T-cell (primary cell): Measurements from ENCODE around the gene RAB11FIP4. TPM values are rescaled to one million over a fixed set of nuclear protein-coding genes. Genes with fewer than 3 reads are reported as not detected.
A peak's percentile ranks its signal among the peaks of the same experiment; 100 is the strongest.

Experiments used
- ATAC-seq, 4 experiments: fragments of 200-7000 bp in 3 of 4; fragments of 150-1000 bp in 1 of 4; cut with Tn5 transposase; replicated peaks in 1 of 4; 1 replicate in 3 of 4; 2 replicates in 1 of 4; pipeline ENCODE4 v1.10.0; 2021; ENCODE audit warnings: moderate library complexity in 3 of 4, mild to moderate bottlenecking in 2 of 4, moderate number of reproducible peaks in 1 of 4
- CTCF ChIA-PET, 2 donors: fragments of 300-600 bp; sonication (Branson Sonifier 250); formaldehyde crosslinking; loops; one replicate each; lab custom pipeline; 2022; ENCODE audit warnings: antibody characterized with exemption in 2 of 2; lab: Charles Lee
- POLR2A ChIA-PET, 2 donors: fragments of 300-600 bp; sonication (Branson Sonifier 250); formaldehyde crosslinking; loops; one replicate each; lab custom pipeline; 2022; ENCODE audit warnings: antibody characterized with exemption in 2 of 2; lab: Charles Lee
- DNase-seq, 35 experiments: peaks; one replicate each; pipeline versions ENCODE4 v3.0.0 to v3.0.0-alpha.2; 2013 to 2023
- H3K27ac ChIP-seq: one replicate; pipeline ENCODE4 v1.5.1; 2013; ENCODE audit warnings: low read length
- H3K27me3 ChIP-seq, 2 experiments: replicated peaks in 1 of 2; 1 replicate in 1 of 2; 2 replicates in 1 of 2; pipeline versions ENCODE4 v1.6.1 to v1.7.0; 2013; ENCODE audit warnings: low read length in 1 of 2, mixed read lengths in 1 of 2; ENCODE audit not compliant: control insufficient read depth in 2 of 2, insufficient read depth in 2 of 2; ENCODE audit errors: extremely low read depth in 1 of 2
- H3K36me3 ChIP-seq, 2 donors: 1 replicate in 1 of 2; 2 replicates in 1 of 2; pipeline versions ENCODE4 v1.6.1 to v1.7.0; 2013; ENCODE audit warnings: low read length in 1 of 2; ENCODE audit not compliant: control insufficient read depth in 2 of 2, insufficient read depth in 1 of 2; ENCODE audit errors: extremely low read depth in 1 of 2
- H3K4me1 ChIP-seq, 2 experiments: 1 replicate in 1 of 2; 2 replicates in 1 of 2; pipeline versions ENCODE4 v1.6.1 to v1.7.0; 2013; ENCODE audit warnings: low read length in 2 of 2, mixed read lengths in 1 of 2; ENCODE audit not compliant: insufficient read depth in 2 of 2, control insufficient read depth in 1 of 2; ENCODE audit errors: extremely low read depth in 1 of 2
- H3K4me3 ChIP-seq, 2 donors: 1 replicate in 1 of 2; 2 replicates in 1 of 2; pipeline versions ENCODE4 v1.5.1 to v1.7.0; 2013; ENCODE audit warnings: mild to moderate bottlenecking in 2 of 2, low read length in 1 of 2, moderate library complexity in 1 of 2; ENCODE audit not compliant: control insufficient read depth in 1 of 2; ENCODE audit errors: extremely low read depth in 1 of 2
- H3K9me3 ChIP-seq: 2 replicates; pipeline ENCODE4 v1.7.0; 2013
- H3K27ac Mint-ChIP-seq, 2 donors: one replicate each; pipeline ENCODE4 v1.8.0; 2020 to 2021; ENCODE audit warnings: mild to moderate bottlenecking in 2 of 2, mixed read lengths in 2 of 2
- H3K27me3 Mint-ChIP-seq, 2 donors: one replicate each; pipeline ENCODE4 v1.8.0; 2021 to 2022; ENCODE audit warnings: mixed read lengths in 2 of 2
- H3K36me3 Mint-ChIP-seq: one replicate; pipeline ENCODE4 v1.8.0; 2021; ENCODE audit warnings: mixed read lengths
- H3K4me1 Mint-ChIP-seq, 3 donors: one replicate each; pipeline ENCODE4 v1.8.0; 2020 to 2022; ENCODE audit warnings: mixed read lengths in 3 of 3, mild to moderate bottlenecking in 1 of 3
- H3K4me3 Mint-ChIP-seq, 3 donors: one replicate each; pipeline ENCODE4 v1.8.0; 2020 to 2022; ENCODE audit warnings: mild to moderate bottlenecking in 3 of 3, mixed read lengths in 3 of 3, moderate library complexity in 3 of 3
- H3K9me3 Mint-ChIP-seq, 3 donors: one replicate each; pipeline ENCODE4 v1.8.0; 2020 to 2022; ENCODE audit warnings: mixed read lengths in 3 of 3
- WGBS: methylation state at CpG from one replicate; pipeline ENCODE4 v1.1.5; 2013; ENCODE audit warnings: missing lambda C conversion rate; ENCODE audit not compliant: insufficient coverage; 5-methylcytosine and 5-hydroxymethylcytosine counted together
- total RNA-seq, 35 experiments: library from RNA in 6 of 35; stranded (reverse) in 6 of 35; fragments of 120-200 nt in 1 of 35; gene quantifications; one replicate each; pipeline versions ENCODE4 v1.2.1 to v1.2.4 and lab custom pipeline; 2013 to 2026

Gene RAB11FIP4
- total RNA-seq, 5 donors from 2014 or later (not counting 1 experiment from before 2014, with no cell fraction given) = 45.6 to 72.6 (median 50.1) TPM

DNA sequence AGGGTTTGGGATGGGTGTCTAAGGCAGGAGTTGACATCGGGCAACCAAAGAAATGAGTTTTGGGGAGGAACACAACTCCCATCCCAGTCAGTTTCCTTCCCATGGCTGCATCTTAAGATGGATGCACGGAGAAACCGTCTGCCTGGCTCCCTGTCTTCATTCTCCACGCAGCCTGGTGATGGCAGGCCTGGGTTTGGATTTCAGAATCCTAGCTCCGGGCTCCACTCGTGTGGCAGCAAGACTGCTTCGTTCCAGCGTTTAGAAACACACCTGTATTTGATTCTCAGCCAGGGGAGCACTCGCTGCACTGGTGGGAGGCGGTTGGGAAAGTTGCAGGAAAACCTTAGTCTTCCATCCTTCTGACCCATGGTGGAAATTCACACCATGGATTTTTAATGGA is 141.1 kb downstream of the RAB11FIP4 start:
- WGBS = 100% methylated on average over 2 of the region's 10 CpGs
- Histone ChIP-seq H3K4me3 (no peak overlapping the region), H3K27ac (no peak overlapping the region), H3K9me3 (no peaks in the 10 kb centered on the region), H3K36me3 (peaks cover 24 to 61% of the 10 kb centered on the region in 2 donors), H3K4me1 (peaks cover 0 to 12% of the 10 kb centered on the region in 2 experiments), H3K27me3 (no peaks in the 10 kb centered on the region)
- ChIA-PET CTCF (interaction anchor here (0.6 kb wide), 2 partner anchors 34 to 835 kb away, joined by 3 read pairs; no protein-coding TSS in a partner anchor), POLR2A (no interaction called here)
- H3K4me1 Mint-ChIP-seq = peaks cover 15 to 24% (median 21%) of the 10 kb centered on the region in 3 donors
- DNase-seq = no peak
- H3K27ac Mint-ChIP-seq = no peak overlapping the region
- no peak overlapping the region for H3K4me3 Mint-ChIP-seq
- no peaks in the 10 kb centered on the region for H3K27me3 Mint-ChIP-seq
- peaks cover 27% of the 10 kb centered on the region for H3K36me3 Mint-ChIP-seq
- H3K9me3 Mint-ChIP-seq = no peaks in the 10 kb centered on the region
- ATAC-seq = no peak

DNA sequence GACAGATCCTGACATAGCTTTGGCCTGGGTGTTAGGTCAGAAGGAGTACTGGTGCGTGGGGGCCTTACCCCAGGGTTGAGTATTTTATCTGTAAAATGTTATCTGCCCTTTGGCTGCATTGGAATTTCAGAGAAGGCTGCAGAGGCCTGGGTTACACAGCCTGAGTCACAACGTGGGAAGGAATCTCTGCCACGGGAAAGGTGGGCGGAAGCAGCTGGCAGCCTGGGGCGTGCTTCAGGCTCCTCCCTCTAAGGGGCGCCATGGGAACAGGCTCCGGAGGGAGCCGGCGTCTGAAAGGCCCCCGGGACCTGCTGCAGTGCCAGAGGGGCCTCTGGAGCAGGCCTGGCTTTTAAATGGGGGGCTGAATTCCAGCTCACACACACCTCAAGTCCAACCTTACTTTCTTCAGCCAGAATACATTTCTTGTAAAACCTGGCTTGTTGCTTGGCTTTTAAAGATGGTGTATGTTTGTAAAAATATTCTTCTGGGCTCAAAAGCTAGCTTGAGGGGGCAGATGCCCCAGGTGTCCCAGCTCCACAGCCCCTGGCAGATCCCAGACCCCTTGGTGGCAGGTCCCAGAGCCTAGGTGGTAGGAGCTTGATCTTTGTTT is 142.2 kb downstream of the RAB11FIP4 start:
- no peak overlapping the region for H3K27ac ChIP-seq
- no peak overlapping the region for H3K4me3 ChIP-seq
- Mint-ChIP-seq H3K4me3 (no peak overlapping the region), H3K9me3 (no peaks in the 10 kb centered on the region), H3K36me3 (peaks cover 27% of the 10 kb centered on the region), H3K4me1 (peaks cover 15 to 26% (median 21%) of the 10 kb centered on the region in 3 donors), H3K27ac (peak overlapping the region in 1 of 2 donors; percentile 18), H3K27me3 (no peaks in the 10 kb centered on the region)
- no peaks in the 10 kb centered on the region for H3K27me3 ChIP-seq
- WGBS = 36% methylated on average over 3 of the region's 10 CpGs
- DNase-seq (peak in 1 of 35 experiments; percentile 12), ATAC-seq (peak in 1 of 4 experiments; percentile 11)
- ChIA-PET POLR2A (no interaction called here), CTCF (interaction anchor here (0.5 to 0.6 kb wide), 3 partner anchors 275 to 621 kb away, joined by 3 to 5 read pairs (median 3); no protein-coding TSS in a partner anchor)
- H3K4me1 ChIP-seq = peaks cover 0 to 12% of the 10 kb centered on the region in 2 experiments
- peaks cover 24 to 50% of the 10 kb centered on the region in 2 donors for H3K36me3 ChIP-seq
- no peaks in the 10 kb centered on the region for H3K9me3 ChIP-seq

DNA sequence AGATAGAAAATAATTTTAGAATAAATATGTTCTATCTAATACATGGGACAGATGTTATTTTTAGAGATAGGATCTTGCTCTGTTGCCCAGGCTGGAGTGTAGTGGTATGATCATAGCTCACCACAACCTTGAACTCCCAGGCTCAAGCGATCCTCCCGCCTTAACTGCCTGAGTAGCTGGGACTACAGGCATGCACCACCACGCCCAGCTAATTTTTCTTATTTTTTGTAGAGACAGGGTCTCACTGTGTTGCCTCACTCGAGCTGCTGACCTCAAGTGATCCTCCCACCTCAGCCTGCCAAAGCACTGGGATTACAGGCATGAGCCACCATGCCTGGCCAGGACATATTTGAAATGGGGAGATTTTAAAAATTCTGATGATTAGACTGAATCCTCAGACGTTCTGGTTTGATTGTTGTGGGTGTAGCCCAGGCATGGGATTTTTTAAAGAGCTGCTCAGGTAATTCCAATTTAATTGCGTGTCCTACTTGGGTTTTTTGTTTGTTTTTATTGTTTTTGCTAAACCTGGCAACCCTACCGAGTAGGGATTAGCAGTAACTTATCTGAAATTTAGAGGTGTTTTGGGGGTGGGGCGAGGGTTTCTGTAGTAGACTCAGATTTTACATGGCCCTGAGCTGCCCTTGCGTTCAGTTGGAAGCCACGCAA is 142.9 kb downstream of the RAB11FIP4 start:
- 86% methylated on average over 8 of the region's 10 CpGs for WGBS
- H3K4me1 ChIP-seq = peaks cover 0 to 12% of the 10 kb centered on the region in 2 experiments
- Mint-ChIP-seq H3K27me3 (no peaks in the 10 kb centered on the region), H3K4me3 (no peak overlapping the region), H3K9me3 (no peaks in the 10 kb centered on the region), H3K27ac (peak overlapping the region in 1 of 2 donors; percentile 59), H3K36me3 (peaks cover 27% of the 10 kb centered on the region), H3K4me1 (peaks cover 15 to 26% (median 21%) of the 10 kb centered on the region in 3 donors)
- DNase-seq (no peak), ATAC-seq (no peak)
- H3K27me3 ChIP-seq = no peaks in the 10 kb centered on the region
- CTCF ChIA-PET = interaction anchor here (0.5 to 0.7 kb wide), 2 partner anchors 274 to 817 kb away, joined by 3 read pairs; no protein-coding TSS in a partner anchor
- no peaks in the 10 kb centered on the region for H3K9me3 ChIP-seq
- no peak overlapping the region for H3K27ac ChIP-seq
- peaks cover 24 to 43% of the 10 kb centered on the region in 2 donors for H3K36me3 ChIP-seq
- POLR2A ChIA-PET = interaction anchor here (0.6 to 0.9 kb wide), 2 partner anchors 47 to 52 kb away, joined by 4 to 9 read pairs; no protein-coding TSS in a partner anchor
- H3K4me3 ChIP-seq = no peak overlapping the region

- POLR2A ChIA-PET = interaction anchor here in 1 of 2 donors (0.5 kb wide), 1 partner anchor 651 kb away, joined by 4 read pairs; no protein-coding TSS in a partner anchor
- Mint-ChIP-seq H3K4me3 (peak overlapping the region in 1 of 3 donors; percentile 27), H3K27me3 (no peaks in the 10 kb centered on the region), H3K9me3 (no peaks in the 10 kb centered on the region), H3K36me3 (peaks cover 21% of the 10 kb centered on the region), H3K4me1 (peaks cover 15 to 26% (median 21%) of the 10 kb centered on the region in 3 donors), H3K27ac (peak overlapping the region; percentile 71 to 81)
- Histone ChIP-seq H3K4me1 (peaks cover 0 to 12% of the 10 kb centered on the region in 2 experiments), H3K27ac (no peak overlapping the region), H3K36me3 (peaks cover 12 to 31% of the 10 kb centered on the region in 2 donors), H3K9me3 (no peaks in the 10 kb centered on the region), H3K4me3 (no peak overlapping the region), H3K27me3 (no peaks in the 10 kb centered on the region)
- 17% methylated on average over 1 of the region's 2 CpGs for WGBS
- ATAC-seq (peak; percentile 58 to 82 (median 70)), DNase-seq (peak in 10 of 35 experiments; percentile 19 to 40 (median 26))
- CTCF ChIA-PET = interaction anchor here (0.6 to 1.3 kb wide), 5 partner anchors 10 to 358 kb away, joined by 3 to 4 read pairs (median 3); no protein-coding TSS in a partner anchor
These were observed 144.1 kb downstream of the RAB11FIP4 start for GRCh38 chr17:31535581-31535981.

DNA sequence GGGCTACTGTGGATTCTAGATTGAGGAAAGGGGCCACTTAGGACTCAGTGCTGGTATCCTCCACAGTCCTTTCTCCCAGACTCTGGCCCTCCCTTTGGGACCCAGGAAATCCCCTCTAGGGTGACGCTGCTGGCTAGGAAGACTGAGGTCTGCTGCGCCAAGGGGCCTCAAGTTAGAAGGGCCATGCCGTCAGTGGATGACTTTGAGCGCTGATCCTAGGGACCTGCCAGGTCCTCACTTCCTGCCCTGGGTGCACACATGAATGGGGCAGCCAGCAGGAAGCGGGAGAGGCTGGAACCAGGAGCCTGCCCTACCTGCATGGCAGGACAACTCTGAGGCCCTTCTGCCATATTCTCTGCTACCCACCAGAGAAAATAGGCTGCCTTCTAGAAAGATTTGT is 145.0 kb downstream of the RAB11FIP4 start:
- peaks cover 15 to 26% (median 21%) of the 10 kb centered on the region in 3 donors for H3K4me1 Mint-ChIP-seq
- DNase-seq = no peak
- ChIA-PET POLR2A (no interaction called here), CTCF (no interaction called here)
- Histone ChIP-seq H3K27me3 (no peaks in the 10 kb centered on the region), H3K9me3 (no peaks in the 10 kb centered on the region), H3K36me3 (peaks cover 5 to 22% of the 10 kb centered on the region in 2 donors), H3K4me1 (peaks cover 0 to 12% of the 10 kb centered on the region in 2 experiments), H3K27ac (no peak overlapping the region), H3K4me3 (no peak overlapping the region)
- no peaks in the 10 kb centered on the region for H3K27me3 Mint-ChIP-seq
- 89% methylated on average over 4 of the region's 5 CpGs for WGBS
- H3K9me3 Mint-ChIP-seq = no peaks in the 10 kb centered on the region
- no peak overlapping the region for H3K4me3 Mint-ChIP-seq
- no peak overlapping the region for H3K27ac Mint-ChIP-seq
- no peak for ATAC-seq
- H3K36me3 Mint-ChIP-seq = peaks cover 17% of the 10 kb centered on the region

GRCh38 chr17:31537565-31538011 is 146.1 kb downstream of the RAB11FIP4 start:
- Mint-ChIP-seq H3K27me3 (no peaks in the 10 kb centered on the region), H3K36me3 (peaks cover 5% of the 10 kb centered on the region), H3K4me3 (no peak overlapping the region), H3K4me1 (peaks cover 15 to 26% (median 21%) of the 10 kb centered on the region in 3 donors), H3K9me3 (no peaks in the 10 kb centered on the region), H3K27ac (no peak overlapping the region)
- ATAC-seq = no peak
- Histone ChIP-seq H3K4me1 (peaks cover 0 to 12% of the 10 kb centered on the region in 2 experiments), H3K36me3 (peaks cover 0 to 10% of the 10 kb centered on the region in 2 donors), H3K9me3 (no peaks in the 10 kb centered on the region), H3K27ac (no peak overlapping the region), H3K4me3 (no peak overlapping the region), H3K27me3 (no peaks in the 10 kb centered on the region)
- CTCF ChIA-PET = no interaction called here
- no peak for DNase-seq
- 78% methylated on average over 9 of the region's 9 CpGs for WGBS
- POLR2A ChIA-PET = no interaction called here
